22Rv1 (cell line): ENCODE results near the gene ZNF132.

ENCODE experiments used
- CTCF ChIP-seq: fragments of 450-650 bp; IDR thresholded peaks from 2 replicates; pipeline ENCODE4 v1.5.1; 2017; ENCODE audit warnings: mild to moderate bottlenecking
- ZFX ChIP-seq: fragments of 450-650 bp; IDR thresholded peaks from 2 replicates; pipeline ENCODE4 v1.6.1; 2017; ENCODE audit warnings: antibody characterized with exemption, borderline replicate concordance

DNA sequence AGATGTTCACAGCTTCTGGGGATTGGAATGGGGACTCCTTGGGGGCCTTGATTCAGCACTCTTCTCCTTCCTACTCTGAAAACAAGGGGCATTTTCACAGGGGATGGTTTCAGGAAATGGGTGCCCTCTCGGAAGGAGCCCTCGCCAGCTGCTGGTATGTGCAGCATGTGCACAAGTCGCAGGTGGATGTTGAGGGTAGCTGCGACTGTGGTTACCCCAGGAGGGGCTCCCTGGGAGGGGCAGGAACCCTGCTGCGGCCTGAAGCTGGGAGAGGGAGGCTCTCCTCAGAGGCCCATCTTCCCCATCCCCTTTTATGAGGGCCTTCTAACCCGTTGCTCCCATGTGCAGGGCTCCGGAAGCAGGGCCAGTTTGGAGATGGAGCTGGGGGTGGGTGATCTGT is 42.4 kb upstream of the ZNF132 start:
- TF ChIP-seq CTCF: no peak
- TF ChIP-seq ZFX: no peak
